ENCODE measurements around the gene SLC5A6. TPM values are rescaled to one million over a fixed set of nuclear protein-coding genes. Genes with fewer than 3 reads are reported as not detected.

The SLC5A6 gene
- polyA plus RNA-seq, 1 donor from 2014 or later, result 64.3 TPM

- no peaks in the 10 kb centered on the region for H3K27me3 ChIP-seq (ENCODE audit: insufficient read depth, low read depth, low read length)
- TF ChIP-seq, protein P1, sequence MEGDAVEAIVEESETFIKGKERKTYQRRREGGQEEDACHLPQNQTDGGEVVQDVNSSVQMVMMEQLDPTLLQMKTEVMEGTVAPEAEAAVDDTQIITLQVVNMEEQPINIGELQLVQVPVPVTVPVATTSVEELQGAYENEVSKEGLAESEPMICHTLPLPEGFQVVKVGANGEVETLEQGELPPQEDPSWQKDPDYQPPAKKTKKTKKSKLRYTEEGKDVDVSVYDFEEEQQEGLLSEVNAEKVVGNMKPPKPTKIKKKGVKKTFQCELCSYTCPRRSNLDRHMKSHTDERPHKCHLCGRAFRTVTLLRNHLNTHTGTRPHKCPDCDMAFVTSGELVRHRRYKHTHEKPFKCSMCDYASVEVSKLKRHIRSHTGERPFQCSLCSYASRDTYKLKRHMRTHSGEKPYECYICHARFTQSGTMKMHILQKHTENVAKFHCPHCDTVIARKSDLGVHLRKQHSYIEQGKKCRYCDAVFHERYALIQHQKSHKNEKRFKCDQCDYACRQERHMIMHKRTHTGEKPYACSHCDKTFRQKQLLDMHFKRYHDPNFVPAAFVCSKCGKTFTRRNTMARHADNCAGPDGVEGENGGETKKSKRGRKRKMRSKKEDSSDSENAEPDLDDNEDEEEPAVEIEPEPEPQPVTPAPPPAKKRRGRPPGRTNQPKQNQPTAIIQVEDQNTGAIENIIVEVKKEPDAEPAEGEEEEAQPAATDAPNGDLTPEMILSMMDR (IDR thresholded peaks at IDR 0.05; ENCODE audit: poor library complexity, severe bottlenecking), result peak; percentile 54
- TF ChIP-seq RAD21 (conservative IDR thresholded peaks at IDR 0.05), result peak; percentile 24
- TF ChIP-seq, protein P2, sequence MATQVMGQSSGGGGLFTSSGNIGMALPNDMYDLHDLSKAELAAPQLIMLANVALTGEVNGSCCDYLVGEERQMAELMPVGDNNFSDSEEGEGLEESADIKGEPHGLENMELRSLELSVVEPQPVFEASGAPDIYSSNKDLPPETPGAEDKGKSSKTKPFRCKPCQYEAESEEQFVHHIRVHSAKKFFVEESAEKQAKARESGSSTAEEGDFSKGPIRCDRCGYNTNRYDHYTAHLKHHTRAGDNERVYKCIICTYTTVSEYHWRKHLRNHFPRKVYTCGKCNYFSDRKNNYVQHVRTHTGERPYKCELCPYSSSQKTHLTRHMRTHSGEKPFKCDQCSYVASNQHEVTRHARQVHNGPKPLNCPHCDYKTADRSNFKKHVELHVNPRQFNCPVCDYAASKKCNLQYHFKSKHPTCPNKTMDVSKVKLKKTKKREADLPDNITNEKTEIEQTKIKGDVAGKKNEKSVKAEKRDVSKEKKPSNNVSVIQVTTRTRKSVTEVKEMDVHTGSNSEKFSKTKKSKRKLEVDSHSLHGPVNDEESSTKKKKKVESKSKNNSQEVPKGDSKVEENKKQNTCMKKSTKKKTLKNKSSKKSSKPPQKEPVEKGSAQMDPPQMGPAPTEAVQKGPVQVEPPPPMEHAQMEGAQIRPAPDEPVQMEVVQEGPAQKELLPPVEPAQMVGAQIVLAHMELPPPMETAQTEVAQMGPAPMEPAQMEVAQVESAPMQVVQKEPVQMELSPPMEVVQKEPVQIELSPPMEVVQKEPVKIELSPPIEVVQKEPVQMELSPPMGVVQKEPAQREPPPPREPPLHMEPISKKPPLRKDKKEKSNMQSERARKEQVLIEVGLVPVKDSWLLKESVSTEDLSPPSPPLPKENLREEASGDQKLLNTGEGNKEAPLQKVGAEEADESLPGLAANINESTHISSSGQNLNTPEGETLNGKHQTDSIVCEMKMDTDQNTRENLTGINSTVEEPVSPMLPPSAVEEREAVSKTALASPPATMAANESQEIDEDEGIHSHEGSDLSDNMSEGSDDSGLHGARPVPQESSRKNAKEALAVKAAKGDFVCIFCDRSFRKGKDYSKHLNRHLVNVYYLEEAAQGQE (IDR thresholded peaks at IDR 0.05; ENCODE audit: borderline replicate concordance), result peak; percentile 77
- peak; percentile 63 for TF ChIP-seq POLR2AphosphoS5 (IDR thresholded peaks at IDR 0.05)
- peak; percentile 56 for TF ChIP-seq SMC3 (conservative IDR thresholded peaks at IDR 0.05; ENCODE audit: poor library complexity)
- TF ChIP-seq EZH2 (IDR thresholded peaks at IDR 0.05; ENCODE audit: borderline replicate concordance, insufficient read depth, low read length, poor library complexity, severe bottlenecking), result no peak
- TF ChIP-seq EP300 (conservative IDR thresholded peaks at IDR 0.05; ENCODE audit: poor library complexity, severe bottlenecking), result no peak
- peak; percentile 99 for TF ChIP-seq MXI1 (conservative IDR thresholded peaks at IDR 0.05; ENCODE audit: poor library complexity, severe bottlenecking)
- peak; percentile 67 for TF ChIP-seq TAF1 (IDR thresholded peaks at IDR 0.05; ENCODE audit: low read depth)
Measured at GRCh38 chr2:27217173-27218121, 5.4 kb upstream of the SLC5A6 start, which contains the start of gene CAD. Gene CAD, plus strand, starts transcription at chr2:27217369. Its CDS starts 183 bp downstream, at chr2:27217552.

DNA sequence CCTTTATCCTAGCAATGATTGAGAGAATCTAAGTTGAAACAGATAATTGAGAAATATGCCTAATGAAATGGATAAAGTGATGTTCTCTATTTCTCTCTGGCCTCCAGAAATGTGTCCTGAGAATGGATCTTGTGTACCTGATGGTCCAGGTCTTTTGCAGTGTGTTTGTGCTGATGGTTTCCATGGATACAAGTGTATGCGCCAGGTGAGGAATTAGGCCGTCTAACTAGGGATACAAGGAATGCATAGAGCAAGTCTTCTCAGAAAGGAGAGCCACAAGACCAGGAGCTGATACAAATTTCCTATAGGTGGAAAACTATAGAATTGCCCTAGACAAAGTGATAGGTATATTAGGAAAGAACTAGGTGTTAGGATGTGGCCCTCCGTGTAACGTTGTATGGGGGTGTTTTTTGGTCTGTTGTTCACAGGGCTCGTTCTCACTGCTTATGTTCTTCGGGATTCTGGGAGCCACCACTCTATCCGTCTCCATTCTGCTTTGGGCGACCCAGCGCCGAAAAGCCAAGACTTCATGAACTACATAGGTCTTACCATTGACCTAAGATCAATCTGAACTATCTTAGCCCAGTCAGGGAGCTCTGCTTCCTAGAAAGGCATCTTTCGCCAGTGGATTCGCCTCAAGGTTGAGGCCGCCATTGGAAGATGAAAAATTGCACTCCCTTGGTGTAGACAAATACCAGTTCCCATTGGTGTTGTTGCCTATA lies 4.5 kb upstream of the SLC5A6 start:
- Histone ChIP-seq H3K4me3 (ENCODE audit: low read length) (peak overlapping the region; percentile 86), H3K79me2 (replicated peaks; ENCODE audit: insufficient read depth, low read length) (peaks cover 5% of the 10 kb centered on the region), H2AFZ (ENCODE audit: low read depth, low read length) (peak overlapping the region; percentile 63), H3K9me3 (ENCODE audit: low read length) (no peaks in the 10 kb centered on the region), H3K36me3 (ENCODE audit: insufficient read depth, low read length) (no peaks in the 10 kb centered on the region), H3K9ac (ENCODE audit: low read length) (peak overlapping the region; percentile 52), H3F3A (ENCODE audit: insufficient read depth, low read length, poor library complexity, severe bottlenecking) (peaks cover 10% of the 10 kb centered on the region), H3K27ac (ENCODE audit: low read length) (peak overlapping the region; percentile 80), H4K20me1 (ENCODE audit: insufficient read depth) (no peaks in the 10 kb centered on the region), H3K4me2 (ENCODE audit: low read length) (peak overlapping the region; percentile 38), H3K9me2 (ENCODE audit: insufficient read depth, low read length) (no peaks in the 10 kb centered on the region), H3K27me3 (ENCODE audit: insufficient read depth, low read depth, low read length) (no peaks in the 10 kb centered on the region)
- TF ChIP-seq MXI1 (conservative IDR thresholded peaks at IDR 0.05; ENCODE audit: poor library complexity, severe bottlenecking), result no peak
- TF ChIP-seq EP300 (conservative IDR thresholded peaks at IDR 0.05; ENCODE audit: poor library complexity, severe bottlenecking), result no peak
- TF ChIP-seq, protein P2 (IDR thresholded peaks at IDR 0.05; ENCODE audit: borderline replicate concordance), result no peak
- no peak for TF ChIP-seq RAD21 (conservative IDR thresholded peaks at IDR 0.05)
- no peak for TF ChIP-seq SMC3 (conservative IDR thresholded peaks at IDR 0.05; ENCODE audit: poor library complexity)
- TF ChIP-seq POLR2AphosphoS5 (IDR thresholded peaks at IDR 0.05), result no peak
- no peak for TF ChIP-seq EZH2 (IDR thresholded peaks at IDR 0.05; ENCODE audit: borderline replicate concordance, insufficient read depth, low read length, poor library complexity, severe bottlenecking)
- TF ChIP-seq TAF1 (IDR thresholded peaks at IDR 0.05; ENCODE audit: low read depth), result no peak
- TF ChIP-seq, protein P1 (IDR thresholded peaks at IDR 0.05; ENCODE audit: poor library complexity, severe bottlenecking), result no peak

More at GRCh38 chr2:27217173-27218121, 5.4 kb upstream of the SLC5A6 start, which contains the start of gene CAD:
- Histone ChIP-seq H3K4me3 (ENCODE audit: low read length) (peak within 1 kb of the TSS; percentile 86), H3K27ac (ENCODE audit: low read length) (peak within 1 kb of the TSS; percentile 80), H4K20me1 (ENCODE audit: insufficient read depth) (no peaks in the 10 kb centered on the region), H2AFZ (ENCODE audit: low read depth, low read length) (peak within 1 kb of the TSS; percentile 63), H3K4me2 (ENCODE audit: low read length) (peak within 1 kb of the TSS; percentile 58), H3K9me2 (ENCODE audit: insufficient read depth, low read length) (no peaks in the 10 kb centered on the region), H3K9me3 (ENCODE audit: low read length) (no peaks in the 10 kb centered on the region), H3K36me3 (ENCODE audit: insufficient read depth, low read length) (no peaks in the 10 kb centered on the region), H3K79me2 (replicated peaks; ENCODE audit: insufficient read depth, low read length) (peaks cover 5% of the 10 kb centered on the region), H3F3A (ENCODE audit: insufficient read depth, low read length, poor library complexity, severe bottlenecking) (peaks cover 10% of the 10 kb centered on the region), H3K9ac (ENCODE audit: low read length) (peak within 1 kb of the TSS; percentile 57)
